GM19438 (cell line): Measurements from ENCODE around the gene SLC39A5.
"Not testable (repeated sequence)": the region's sequence is repeated elsewhere in the genome, so short reads cannot be mapped to it uniquely, and the experiment has no call there.

Experiments
- ATAC-seq: cut with Tn5 transposase; IDR thresholded peaks from one replicate; pipeline ENCODE4 v1.9.1; 2021; ENCODE audit warnings: low read depth; ENCODE audit not compliant: unreplicated experiment

The SLC39A5 gene

GRCh38 chr12:56267443-56268071 lies 37.7 kb downstream of the SLC39A5 start:
- ATAC-seq, result peak; percentile 3

DNA sequence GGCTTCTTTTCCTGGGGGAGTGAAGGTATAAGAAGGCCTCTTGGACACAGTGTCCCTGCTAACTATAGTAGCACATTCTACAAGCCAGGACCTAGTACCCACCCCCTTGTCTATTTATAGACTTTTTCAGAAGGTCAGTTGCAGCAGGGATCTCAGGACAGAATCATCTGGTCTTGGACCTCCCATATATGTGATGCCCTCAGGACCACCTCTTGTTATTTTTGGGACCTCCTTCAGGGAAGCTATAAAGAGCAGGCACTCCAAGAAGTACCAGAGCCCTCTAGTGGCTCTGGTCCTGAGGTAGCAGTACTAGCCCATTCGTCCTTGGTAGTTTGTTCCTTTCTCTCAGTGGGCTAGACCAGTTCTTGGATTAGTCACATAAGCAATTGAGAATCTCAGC lies 41.2 kb downstream of the SLC39A5 start:
- ATAC-seq, result no peak

- ATAC-seq, result not testable (repeated sequence)
These were observed 42.6 kb downstream of the SLC39A5 start for GRCh38 chr12:56272468-56272867.

- no peak for ATAC-seq
These were observed 44.4 kb downstream of the SLC39A5 start for GRCh38 chr12:56274299-56274698.

GRCh38 chr12:56278905-56279304 lies 49.1 kb downstream of the SLC39A5 start:
- no peak for ATAC-seq

DNA sequence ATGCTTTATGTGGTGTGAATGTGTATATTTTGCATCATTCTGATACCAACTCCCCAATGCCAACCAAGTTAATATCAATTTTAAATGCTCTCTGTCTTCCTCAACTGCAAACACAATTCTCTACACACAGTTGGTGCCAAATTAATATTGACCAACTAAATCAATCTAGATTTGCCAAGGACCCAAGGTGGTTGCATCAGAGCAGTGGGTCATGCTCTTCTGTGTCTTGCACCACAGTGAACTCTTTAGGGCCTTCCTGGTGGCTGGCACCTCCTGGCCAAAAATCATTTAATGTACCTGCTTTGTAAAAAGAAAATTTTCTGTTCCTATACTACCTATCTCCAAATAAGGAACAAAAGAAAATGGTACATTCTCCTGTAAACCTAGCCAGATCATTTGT lies 51.0 kb downstream of the SLC39A5 start:
- ATAC-seq, result no peak

DNA sequence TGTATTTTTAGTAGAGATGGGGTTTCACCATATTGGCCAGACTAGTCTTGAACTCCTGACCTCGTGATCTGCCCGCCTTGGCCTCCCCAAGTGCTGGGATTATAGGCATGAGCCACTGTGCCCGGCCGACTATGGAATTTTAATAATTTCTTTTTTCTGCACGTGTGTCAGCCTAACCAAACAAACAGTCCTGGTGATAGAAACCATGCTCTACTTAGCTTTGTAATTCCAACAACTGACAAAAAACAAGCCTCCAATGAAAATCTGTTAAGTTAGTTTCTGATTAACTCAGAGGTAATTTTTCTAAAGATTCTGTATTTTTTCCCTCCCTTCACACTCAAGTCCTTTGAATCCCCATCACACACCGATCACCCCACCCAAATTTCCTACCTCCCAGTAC lies 52.2 kb downstream of the SLC39A5 start:
- no peak for ATAC-seq

DNA sequence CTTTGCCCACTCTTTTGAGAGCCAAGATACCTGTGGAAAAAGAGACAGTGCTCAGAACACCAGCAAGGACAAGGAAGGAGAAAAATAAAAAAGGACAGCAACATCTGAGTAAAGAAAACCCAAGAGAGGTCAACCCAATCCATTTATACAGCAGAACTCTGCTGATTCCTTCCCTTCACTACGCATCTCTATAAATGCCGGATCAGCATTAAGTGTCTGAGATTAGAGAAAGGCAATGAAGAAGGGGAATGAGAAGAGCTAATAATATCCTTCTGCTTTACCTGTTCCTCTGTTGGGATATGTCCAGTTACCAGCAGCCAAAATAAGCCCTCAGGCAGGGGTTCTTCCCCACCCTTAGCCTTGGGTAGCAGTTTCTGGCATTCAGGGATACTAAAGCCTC lies 52.7 kb downstream of the SLC39A5 start:
- ATAC-seq, result no peak

- not testable (repeated sequence) for ATAC-seq
These were observed 54.4 kb downstream of the SLC39A5 start for GRCh38 chr12:56284263-56284662.

DNA sequence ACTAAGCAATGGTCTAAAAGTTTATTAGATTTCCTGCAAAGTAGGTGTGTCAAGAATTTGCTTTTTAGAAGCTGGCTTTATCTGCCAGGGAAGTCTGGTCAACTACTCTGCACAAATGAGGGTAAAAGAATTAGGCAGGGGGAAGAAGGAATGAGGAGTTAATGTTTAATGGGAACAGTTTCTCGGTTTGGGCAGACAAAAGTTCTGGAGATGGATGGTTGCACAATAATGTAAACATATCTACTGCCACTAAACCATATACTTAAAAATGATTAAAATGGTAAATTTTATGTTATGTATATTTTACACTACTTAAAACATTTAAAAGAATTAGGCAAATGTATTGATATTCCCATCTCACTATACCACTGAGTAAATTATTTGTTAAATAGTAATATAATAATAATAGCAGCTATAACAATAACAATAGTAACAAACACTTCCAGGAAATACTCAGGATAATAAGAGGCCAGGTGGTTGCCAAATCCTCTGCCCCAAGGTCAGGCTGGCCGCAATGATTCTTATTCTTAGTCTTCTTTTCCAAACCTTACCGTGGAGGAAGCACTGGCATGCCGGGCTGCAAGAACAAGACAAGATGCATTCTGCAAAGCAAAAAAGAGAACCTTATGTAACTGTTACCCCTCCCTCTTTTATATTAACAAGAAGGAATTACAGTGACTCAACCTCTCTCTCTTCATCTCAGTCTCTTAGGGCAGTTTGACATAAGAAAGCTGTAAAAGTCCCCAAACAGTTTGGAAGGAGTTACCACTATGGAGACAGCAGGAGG lies 56.4 kb downstream of the SLC39A5 start:
- ATAC-seq, result no peak
